ENCODE results near the gene TMEM191C.
A peak's percentile ranks its signal among the peaks of the same experiment; 100 is the strongest.
"Not testable (repeated sequence)": the region's sequence is repeated elsewhere in the genome, so short reads cannot be mapped to it uniquely, and the experiment has no call there.

The TMEM191C gene

GRCh38 chr22:21467337-21468193, at the start of gene TMEM191C:
Gene TMEM191C, plus strand, starts transcription at chr22:21467387. Its CDS starts 73 bp downstream, at chr22:21467460.
- peak; percentile 75 for ATAC-seq

GRCh38 chr22:21417853-21418252, 49.3 kb upstream of the TMEM191C start:
- ATAC-seq = peak; percentile 20

- ATAC-seq = not testable (repeated sequence)
Measured at GRCh38 chr22:21418974-21419638, 48.1 kb upstream of the TMEM191C start.

GRCh38 chr22:21420180-21420763, 46.9 kb upstream of the TMEM191C start:
- ATAC-seq = peak; percentile 81

- ATAC-seq = not testable (repeated sequence)
Measured at GRCh38 chr22:21424084-21424709, 43.0 kb upstream of the TMEM191C start.

- not testable (repeated sequence) for ATAC-seq
Measured at GRCh38 chr22:21434378-21435233, 32.6 kb upstream of the TMEM191C start.

GRCh38 chr22:21435998-21436810, 31.0 kb upstream of the TMEM191C start:
- ATAC-seq = peak; percentile 92

GRCh38 chr22:21438013-21438412, 29.2 kb upstream of the TMEM191C start:
- not testable (repeated sequence) for ATAC-seq

GRCh38 chr22:21440018-21440636, 27.1 kb upstream of the TMEM191C start:
- peak; percentile 3; the same call in 2 of the 3 replicates for ATAC-seq

GRCh38 chr22:21440676-21441075, 26.5 kb upstream of the TMEM191C start:
- ATAC-seq = peak; percentile 40

- not testable (repeated sequence) for ATAC-seq
Measured at GRCh38 chr22:21441170-21441569, 26.0 kb upstream of the TMEM191C start.

GRCh38 chr22:21442123-21442522, 25.1 kb upstream of the TMEM191C start:
- ATAC-seq = not testable (repeated sequence)

- ATAC-seq = not testable (repeated sequence)
Measured at GRCh38 chr22:21442646-21443045, 24.5 kb upstream of the TMEM191C start.

GRCh38 chr22:21443057-21443734, 24.0 kb upstream of the TMEM191C start:
- no peak for ATAC-seq
- no peak for TF ChIP-seq ZFP3 (CRISPR knock-in tag; IDR thresholded peaks at IDR 0.05)
- TF ChIP-seq ISL1 (CRISPR knock-in tag; IDR thresholded peaks at IDR 0.05) = no peak
- no peak for TF ChIP-seq GLIS3 (CRISPR knock-in tag; IDR thresholded peaks at IDR 0.05)
- no peak for TF ChIP-seq BACH2 (CRISPR knock-in tag; IDR thresholded peaks at IDR 0.05; ENCODE audit: borderline replicate concordance)
- no peak for TF ChIP-seq CSRNP3 (CRISPR knock-in tag; IDR thresholded peaks at IDR 0.05)
- no peak for TF ChIP-seq TCF4 (CRISPR knock-in tag; IDR thresholded peaks at IDR 0.05; ENCODE audit: borderline replicate concordance)
- TF ChIP-seq ZNF565 (CRISPR knock-in tag; conservative IDR thresholded peaks at IDR 0.05; ENCODE audit: low read depth) = no peak
- TF ChIP-seq ZNF8 (CRISPR knock-in tag; IDR thresholded peaks at IDR 0.05) = no peak
- no peak for TF ChIP-seq ESRRG (CRISPR knock-in tag; IDR thresholded peaks at IDR 0.05)

All from SK-N-SH treated with all-trans-retinoic acid at 6 μM for 48 hours (cell line).